ENCODE results near the gene PCF11.

Gene PCF11

DNA sequence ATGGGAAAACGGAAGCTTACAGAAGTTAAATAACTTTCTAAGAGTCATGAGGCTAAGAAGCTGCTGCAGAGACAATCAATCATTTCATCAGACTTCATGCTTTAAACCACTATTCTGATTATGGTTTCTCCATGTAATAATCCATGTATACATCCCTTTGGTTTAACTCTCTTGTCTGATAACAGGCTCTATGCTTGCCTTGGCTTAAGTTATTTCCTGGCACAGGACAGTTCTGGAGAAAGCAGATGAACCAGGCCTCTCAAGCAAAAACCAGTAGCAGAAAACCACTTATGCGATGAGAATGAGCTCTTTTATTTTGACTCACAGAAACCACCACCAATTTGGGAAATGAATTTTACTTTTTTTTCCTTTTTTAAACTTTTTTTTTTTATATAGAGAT lies 6.5 kb upstream of the PCF11 start:
- H3K27ac ChIP-seq, result no peak overlapping the region
- no peak for DNase-seq (ENCODE audit: low read depth, low spot score)

GRCh38 chr11:83151274-83151977 lies 5.5 kb upstream of the PCF11 start:
- no peak for DNase-seq (ENCODE audit: low read depth, low spot score)
- H3K27ac ChIP-seq, result peak overlapping the region; percentile 38

- no peak for DNase-seq (ENCODE audit: low read depth, low spot score)
- H3K27ac ChIP-seq, result peak overlapping the region; percentile 38
Measured at GRCh38 chr11:83152264-83152663, 4.7 kb upstream of the PCF11 start.

- no peak overlapping the region for H3K27ac ChIP-seq
- DNase-seq (ENCODE audit: low read depth, low spot score), result no peak
Measured at GRCh38 chr11:83153764-83154163, 3.2 kb upstream of the PCF11 start.

DNA sequence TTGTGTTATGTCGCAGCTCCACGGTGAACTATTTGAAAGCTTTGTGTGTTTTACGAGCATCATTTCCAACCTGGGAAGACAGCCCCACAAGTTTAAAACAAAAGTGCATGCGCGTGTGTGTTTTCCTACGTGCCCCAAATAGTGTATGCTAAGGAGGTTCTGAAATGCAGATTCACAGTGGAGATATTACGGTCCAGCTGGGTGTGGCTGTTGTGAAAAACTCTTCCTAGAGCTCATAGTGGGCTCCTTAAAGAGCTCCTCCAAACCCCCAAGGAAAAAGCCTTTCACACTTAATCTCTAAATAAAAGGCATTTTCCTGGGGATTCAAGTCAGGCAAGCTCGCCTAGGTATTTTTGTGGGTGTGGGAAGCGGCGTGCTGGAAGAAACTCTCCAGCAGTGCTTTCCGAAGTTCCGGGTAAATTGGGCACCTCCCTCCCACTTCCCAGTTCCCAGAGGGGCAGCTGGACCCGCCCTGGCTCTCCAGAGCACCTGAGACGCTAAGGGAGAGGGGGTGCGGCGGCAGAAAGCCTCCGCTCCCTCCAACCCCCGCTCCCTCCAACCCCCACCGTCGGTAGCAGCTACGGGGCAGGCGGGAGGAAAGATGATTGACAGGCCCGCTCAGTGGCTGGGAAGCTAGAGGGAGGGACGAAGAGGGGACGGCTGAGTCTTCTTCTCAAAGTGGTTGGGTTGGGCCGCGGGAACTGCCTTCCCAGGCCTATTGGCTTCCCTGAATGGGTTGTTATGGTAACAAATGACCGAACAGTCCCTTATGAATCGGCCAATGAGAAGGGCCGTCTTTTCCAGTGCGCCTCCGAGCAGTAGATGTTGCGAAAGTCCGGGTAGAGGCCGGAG lies 561 bp upstream of the PCF11 start:
- peak; percentile 99 for DNase-seq (ENCODE audit: low read depth, low spot score)

GRCh38 chr11:83157594-83158356 lies 844 bp downstream of the PCF11 start:
- DNase-seq (ENCODE audit: low read depth, low spot score), result no peak
- H3K27ac ChIP-seq, result peak overlapping the region; percentile 92

More for the DNA sequence above, 561 bp upstream of the PCF11 start:
- peak overlapping the region; percentile 92 for H3K27ac ChIP-seq

GRCh38 chr11:83158357-83158786 lies 1.4 kb downstream of the PCF11 start:
- no peak for DNase-seq (ENCODE audit: low read depth, low spot score)

DNA sequence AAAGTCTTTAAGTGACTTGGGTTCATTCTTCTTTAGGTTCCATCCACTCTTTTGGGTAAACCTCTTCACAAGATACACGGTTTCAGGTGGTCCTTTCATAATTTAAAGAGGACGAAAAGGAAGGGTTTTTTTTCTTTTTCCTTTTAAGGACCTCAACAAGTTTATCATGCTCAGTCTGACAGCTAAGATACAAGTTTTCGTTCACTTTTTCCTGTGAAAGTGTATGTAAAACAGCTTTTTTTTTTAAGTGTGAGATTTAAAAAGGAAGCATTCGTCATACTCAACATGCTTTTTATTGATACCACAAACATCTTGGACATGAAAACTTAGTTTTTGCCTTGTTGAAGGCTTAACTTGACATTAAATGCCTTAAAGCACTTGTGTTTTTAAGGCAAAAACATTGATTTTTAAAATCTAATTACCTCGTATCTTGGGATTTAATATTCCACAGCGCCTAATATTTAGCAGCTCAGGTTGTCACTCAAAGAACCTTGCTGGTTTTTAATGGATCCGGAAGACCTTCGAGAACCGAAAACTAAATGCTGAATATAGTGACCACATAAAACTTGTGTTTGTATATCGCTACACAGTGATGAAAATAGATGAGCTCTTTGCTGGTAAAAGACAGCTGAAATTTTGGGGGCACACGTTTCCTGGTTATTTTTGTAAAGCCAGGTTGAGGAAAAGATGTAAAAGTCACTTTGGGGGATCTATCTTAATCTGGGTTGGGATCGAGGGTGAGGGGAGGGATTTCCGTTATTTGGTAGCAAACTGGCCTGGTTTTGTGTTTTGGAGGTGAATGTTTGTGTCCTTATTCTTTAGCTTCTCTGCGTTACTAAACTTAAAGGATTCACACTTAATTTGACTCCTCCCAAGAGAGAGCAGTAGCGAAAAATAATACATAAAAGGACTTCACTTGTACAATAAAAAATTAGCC lies 2.3 kb downstream of the PCF11 start:
- DNase-seq (ENCODE audit: low read depth, low spot score), result no peak
- H3K27ac ChIP-seq, result peak overlapping the region; percentile 92

More at GRCh38 chr11:83158357-83158786, 1.4 kb downstream of the PCF11 start:
- peak overlapping the region; percentile 92 for H3K27ac ChIP-seq

- DNase-seq (ENCODE audit: low read depth, low spot score), result peak; percentile 68
- H3K27ac ChIP-seq, result peak overlapping the region; percentile 92
Measured at GRCh38 chr11:83159902-83160865, 3.3 kb downstream of the PCF11 start.

DNA sequence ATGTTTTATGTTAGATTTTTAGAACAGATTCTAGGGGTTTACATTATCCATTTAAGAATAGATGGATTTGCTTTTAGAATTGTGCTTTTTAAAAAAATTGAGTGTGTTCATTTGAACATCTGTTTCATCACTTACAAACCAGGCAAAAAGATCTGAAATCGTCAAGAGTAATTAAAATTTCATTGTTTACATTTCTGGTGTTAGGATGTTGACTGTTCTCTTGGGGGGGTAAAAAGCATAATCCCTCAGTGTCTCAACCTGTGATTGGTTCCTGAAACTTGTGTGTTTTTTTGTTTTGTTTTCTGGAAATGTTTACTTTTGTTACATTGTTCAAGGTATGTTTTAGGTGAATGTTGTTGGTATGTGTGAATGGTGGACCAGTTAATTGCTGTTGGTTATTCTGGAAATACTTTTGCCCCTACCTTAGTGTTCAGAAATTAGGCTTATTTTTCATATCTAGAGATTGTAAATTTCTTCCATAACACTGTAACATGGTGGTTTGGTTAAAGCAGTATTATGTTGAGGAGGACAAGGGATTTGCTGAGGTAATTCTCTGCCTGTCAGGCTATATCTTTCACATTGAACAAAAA lies 4.8 kb downstream of the PCF11 start:
- DNase-seq (ENCODE audit: low read depth, low spot score), result no peak
- peak overlapping the region; percentile 92 for H3K27ac ChIP-seq

GRCh38 chr11:83162377-83162776 lies 5.4 kb downstream of the PCF11 start:
- no peak for DNase-seq (ENCODE audit: low read depth, low spot score)
- H3K27ac ChIP-seq, result peak overlapping the region; percentile 92

DNA sequence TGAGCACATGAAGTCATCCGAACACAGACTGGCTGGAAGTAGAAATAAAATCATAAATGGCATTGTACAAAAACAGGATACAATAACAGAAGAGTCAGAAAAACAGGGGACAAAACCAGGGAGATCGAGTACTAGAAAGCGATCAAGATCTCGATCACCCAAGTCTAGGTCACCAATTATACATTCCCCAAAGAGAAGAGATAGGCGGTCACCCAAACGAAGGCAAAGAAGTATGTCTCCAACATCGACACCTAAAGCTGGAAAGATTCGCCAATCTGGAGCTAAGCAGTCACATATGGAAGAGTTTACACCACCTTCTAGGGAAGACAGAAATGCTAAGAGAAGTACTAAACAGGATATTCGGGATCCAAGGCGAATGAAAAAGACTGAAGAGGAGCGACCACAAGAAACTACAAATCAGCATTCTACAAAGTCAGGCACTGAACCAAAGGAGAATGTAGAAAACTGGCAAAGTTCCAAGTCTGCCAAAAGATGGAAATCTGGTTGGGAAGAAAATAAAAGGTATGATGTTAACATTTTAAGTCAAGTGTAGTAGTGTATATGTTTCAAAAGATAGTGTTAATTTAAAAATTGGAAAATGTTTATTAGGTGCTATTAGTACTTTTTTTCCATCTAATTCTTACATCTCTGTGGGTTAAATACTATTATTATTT lies 9.4 kb downstream of the PCF11 start:
- H3K27ac ChIP-seq, result no peak overlapping the region
- no peak for DNase-seq (ENCODE audit: low read depth, low spot score)

GRCh38 chr11:83168756-83169155 lies 11.8 kb downstream of the PCF11 start:
- no peak overlapping the region for H3K27ac ChIP-seq
- DNase-seq (ENCODE audit: low read depth, low spot score), result no peak

DNA sequence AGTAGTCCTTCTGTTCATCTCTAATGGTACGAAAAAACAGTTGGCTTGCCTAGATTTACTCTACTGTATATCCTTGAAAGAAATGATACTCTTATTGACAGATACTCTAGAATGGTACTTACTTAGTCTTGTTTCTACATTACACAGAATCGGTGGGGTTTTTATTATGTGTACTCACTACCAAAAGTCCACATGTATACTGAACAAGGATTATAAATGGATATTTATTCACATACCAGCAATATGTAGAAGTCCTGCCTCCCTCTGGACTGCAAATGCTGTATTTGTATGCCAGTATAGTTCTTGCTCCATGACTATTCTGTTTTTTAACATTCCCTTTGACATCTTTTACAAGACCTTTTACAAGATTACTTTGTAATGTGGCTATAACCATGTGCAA lies 13.9 kb downstream of the PCF11 start:
- DNase-seq (ENCODE audit: low read depth, low spot score), result no peak
- H3K27ac ChIP-seq, result no peak overlapping the region

- DNase-seq (ENCODE audit: low read depth, low spot score), result no peak
- H3K27ac ChIP-seq, result no peak overlapping the region
Measured at GRCh38 chr11:83172551-83172950, 15.6 kb downstream of the PCF11 start.

- H3K27ac ChIP-seq, result no peak overlapping the region
- no peak for DNase-seq (ENCODE audit: low read depth, low spot score)
Measured at GRCh38 chr11:83174008-83174407, 17.1 kb downstream of the PCF11 start.

DNA sequence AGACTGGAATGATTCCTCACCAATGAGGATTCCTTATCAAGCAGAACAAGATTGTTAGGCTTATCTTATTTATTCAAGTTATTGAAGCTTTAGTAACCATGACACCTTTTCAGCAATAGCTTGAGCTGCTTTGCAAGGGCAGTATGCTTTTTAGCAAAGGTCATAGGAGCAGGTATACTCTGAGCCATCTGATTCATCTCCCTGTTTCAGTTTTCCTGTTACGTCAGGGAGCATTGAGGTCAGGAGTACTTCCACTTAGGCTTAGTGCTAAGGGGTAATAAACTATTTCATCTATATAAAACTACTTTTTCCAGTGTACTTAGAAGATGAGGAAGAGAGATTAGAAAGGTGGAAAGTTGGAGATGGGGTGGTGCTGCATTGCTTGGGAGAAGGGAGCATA lies 18.9 kb downstream of the PCF11 start:
- H3K27ac ChIP-seq, result no peak overlapping the region
- DNase-seq (ENCODE audit: low read depth, low spot score), result no peak

- no peak overlapping the region for H3K27ac ChIP-seq
Measured at GRCh38 chr11:83181815-83182214, 24.9 kb downstream of the PCF11 start.

More at GRCh38 chr11:83181815-83182214, 24.9 kb downstream of the PCF11 start:
- no peak for DNase-seq (ENCODE audit: low read depth, low spot score)

Data from epithelial cell of prostate (primary cell).